Spleen (tissue), 7 donors: Measurements from ENCODE around the gene DOCK9.

Experiments
- CTCF ChIP-seq, 11 experiments: fragments of 200-600 bp in 7 of 11; fragments of 450-650 bp in 4 of 11; sonication (generic) in 4 of 11; IDR thresholded peaks in 8 of 11; conservative IDR thresholded peaks in 3 of 11; 1 replicate in 7 of 11; 2 replicates in 4 of 11; pipeline versions ENCODE4 v1.4.0 to v1.8.0; 2016 to 2021; ENCODE audit warnings: antibody characterized with exemption in 11 of 11, inconsistent platforms in 4 of 11, mild to moderate bottlenecking in 1 of 11
- POLR2AphosphoS5 ChIP-seq, 3 donors: sonication (generic); formaldehyde crosslinking; IDR thresholded peaks; one replicate each; pipeline ENCODE4 v1.5.1; 2017; ENCODE audit warnings: antibody characterized with exemption in 3 of 3
- donor health status: DM: no; HTN: no; CAD: no; lungs with moderate emphysema.
- donor health status: DM: no; HTN: no; CAD: no.
- donor health status: DM: no; HTN: no; CAD: no.

GRCh38 chr13:98848746-98849145 is 129.1 kb downstream of the DOCK9 start:
- no peak for TF ChIP-seq CTCF (IDR thresholded peaks at IDR 0.05 in 8 of 11, conservative IDR thresholded peaks at IDR 0.05 in 3 of 11)
- no peak for TF ChIP-seq POLR2AphosphoS5 (IDR thresholded peaks at IDR 0.05)
